Hematopoietic multipotent progenitor cell treated with erythropoietin and hydrocortisone succinate and interleukin-3 and kit ligand, for 15 days (in vitro differentiated cells): ENCODE results near the gene IGF1R.

Source experiments
- DNase-seq: peaks from one replicate; pipeline ENCODE4 v3.0.0-alpha.2; 2015; ENCODE audit warnings: low spot score

Gene IGF1R

GRCh38 chr15:98799461-98800390, 151.4 kb downstream of the IGF1R start:
- no peak for DNase-seq

- DNase-seq: peak; percentile 17
These were observed 152.3 kb downstream of the IGF1R start for GRCh38 chr15:98800437-98801233.

GRCh38 chr15:98801234-98801561, 152.9 kb downstream of the IGF1R start:
- no peak for DNase-seq

- no peak for DNase-seq
These were observed 153.8 kb downstream of the IGF1R start for GRCh38 chr15:98802187-98802586.

GRCh38 chr15:98803228-98804056, 155.1 kb downstream of the IGF1R start:
- no peak for DNase-seq

GRCh38 chr15:98804057-98804380, 155.7 kb downstream of the IGF1R start:
- no peak for DNase-seq

GRCh38 chr15:98805434-98806274, 157.3 kb downstream of the IGF1R start:
- no peak for DNase-seq

- no peak for DNase-seq
These were observed 158.0 kb downstream of the IGF1R start for GRCh38 chr15:98806275-98806895.

- no peak for DNase-seq
These were observed 158.9 kb downstream of the IGF1R start for GRCh38 chr15:98807262-98807661.

GRCh38 chr15:98809273-98809672, 160.9 kb downstream of the IGF1R start:
- no peak for DNase-seq

GRCh38 chr15:98812716-98813446, 164.5 kb downstream of the IGF1R start:
- peak; percentile 18 for DNase-seq

- DNase-seq: no peak
These were observed 165.6 kb downstream of the IGF1R start for GRCh38 chr15:98813951-98814350.

GRCh38 chr15:98815207-98815606, 166.9 kb downstream of the IGF1R start:
- no peak for DNase-seq

GRCh38 chr15:98817745-98818144, 169.4 kb downstream of the IGF1R start:
- no peak for DNase-seq

- DNase-seq: no peak
These were observed 174.7 kb downstream of the IGF1R start for GRCh38 chr15:98823012-98823458.

- no peak for DNase-seq
These were observed 175.3 kb downstream of the IGF1R start for GRCh38 chr15:98823616-98824015.

- DNase-seq: no peak
These were observed 176.3 kb downstream of the IGF1R start for GRCh38 chr15:98824595-98824994.

- no peak for DNase-seq
These were observed 178.3 kb downstream of the IGF1R start for GRCh38 chr15:98826658-98827057.

GRCh38 chr15:98827217-98827616, 178.9 kb downstream of the IGF1R start:
- no peak for DNase-seq

GRCh38 chr15:98830034-98830634, 181.8 kb downstream of the IGF1R start:
- DNase-seq: no peak
